Choroid plexus epithelial cell (primary cell): ENCODE results near the gene CRY2.
A peak's percentile ranks its signal among the peaks of the same experiment; 100 is the strongest.
"Not testable (repeated sequence)": the region's sequence is repeated elsewhere in the genome, so short reads cannot be mapped to it uniquely, and the experiment has no call there.

ENCODE experiments used
- DNase-seq: peaks from one replicate; pipeline ENCODE4 v3.0.0-alpha.2; 2010; ENCODE audit warnings: low read depth
- H3K4me3 ChIP-seq: 2 replicates; pipeline ENCODE4 v1.5.1; 2011; ENCODE audit warnings: low read depth, mild to moderate bottlenecking, control low read depth, low read length, moderate library complexity
- TF ChIP-seq, protein P1 (sequence below): conservative IDR thresholded peaks from 2 replicates; pipeline ENCODE4 v1.5.1; 2011; ENCODE audit warnings: low read depth, mild to moderate bottlenecking, control low read depth, inconsistent platforms, low read length, moderate library complexity

CRY2 gene

DNA sequence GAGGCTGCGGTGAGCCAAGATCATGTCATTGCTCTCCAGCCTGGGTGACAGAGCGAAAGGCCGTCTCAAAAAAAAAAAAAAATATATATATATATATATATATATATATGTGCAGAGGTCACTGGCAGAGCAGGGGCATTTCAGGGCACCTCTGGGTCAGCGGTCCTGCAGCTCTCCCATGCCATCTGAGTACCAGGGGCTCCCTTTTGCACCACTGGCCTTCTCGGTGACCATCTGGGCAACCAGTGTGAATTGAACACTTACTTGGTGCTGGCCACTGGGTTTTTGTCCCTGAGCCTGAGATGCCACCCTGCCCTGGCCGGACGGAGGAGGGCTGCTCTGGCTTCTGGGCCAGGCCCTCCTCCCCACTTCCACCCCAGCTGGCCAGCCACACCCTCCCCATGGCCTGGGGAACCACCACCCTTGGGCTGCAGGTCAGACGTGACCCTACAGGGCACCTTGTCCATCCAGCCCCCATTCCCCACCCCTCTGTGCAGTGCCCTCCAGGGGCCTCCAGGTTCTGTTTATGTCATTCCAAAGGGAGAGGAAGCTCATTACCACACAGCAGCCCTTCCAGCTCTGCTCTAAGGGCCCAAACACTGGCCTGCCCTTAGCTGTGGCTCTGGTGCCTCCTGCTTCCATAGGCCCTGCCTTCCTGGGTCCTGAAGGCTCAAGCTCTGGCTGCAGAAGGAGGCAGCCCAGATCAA lies 48.4 kb downstream of the CRY2 start:
- no peak for DNase-seq
- TF ChIP-seq, protein P1, sequence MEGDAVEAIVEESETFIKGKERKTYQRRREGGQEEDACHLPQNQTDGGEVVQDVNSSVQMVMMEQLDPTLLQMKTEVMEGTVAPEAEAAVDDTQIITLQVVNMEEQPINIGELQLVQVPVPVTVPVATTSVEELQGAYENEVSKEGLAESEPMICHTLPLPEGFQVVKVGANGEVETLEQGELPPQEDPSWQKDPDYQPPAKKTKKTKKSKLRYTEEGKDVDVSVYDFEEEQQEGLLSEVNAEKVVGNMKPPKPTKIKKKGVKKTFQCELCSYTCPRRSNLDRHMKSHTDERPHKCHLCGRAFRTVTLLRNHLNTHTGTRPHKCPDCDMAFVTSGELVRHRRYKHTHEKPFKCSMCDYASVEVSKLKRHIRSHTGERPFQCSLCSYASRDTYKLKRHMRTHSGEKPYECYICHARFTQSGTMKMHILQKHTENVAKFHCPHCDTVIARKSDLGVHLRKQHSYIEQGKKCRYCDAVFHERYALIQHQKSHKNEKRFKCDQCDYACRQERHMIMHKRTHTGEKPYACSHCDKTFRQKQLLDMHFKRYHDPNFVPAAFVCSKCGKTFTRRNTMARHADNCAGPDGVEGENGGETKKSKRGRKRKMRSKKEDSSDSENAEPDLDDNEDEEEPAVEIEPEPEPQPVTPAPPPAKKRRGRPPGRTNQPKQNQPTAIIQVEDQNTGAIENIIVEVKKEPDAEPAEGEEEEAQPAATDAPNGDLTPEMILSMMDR, result no peak
- H3K4me3 ChIP-seq, result no peak overlapping the region

DNA sequence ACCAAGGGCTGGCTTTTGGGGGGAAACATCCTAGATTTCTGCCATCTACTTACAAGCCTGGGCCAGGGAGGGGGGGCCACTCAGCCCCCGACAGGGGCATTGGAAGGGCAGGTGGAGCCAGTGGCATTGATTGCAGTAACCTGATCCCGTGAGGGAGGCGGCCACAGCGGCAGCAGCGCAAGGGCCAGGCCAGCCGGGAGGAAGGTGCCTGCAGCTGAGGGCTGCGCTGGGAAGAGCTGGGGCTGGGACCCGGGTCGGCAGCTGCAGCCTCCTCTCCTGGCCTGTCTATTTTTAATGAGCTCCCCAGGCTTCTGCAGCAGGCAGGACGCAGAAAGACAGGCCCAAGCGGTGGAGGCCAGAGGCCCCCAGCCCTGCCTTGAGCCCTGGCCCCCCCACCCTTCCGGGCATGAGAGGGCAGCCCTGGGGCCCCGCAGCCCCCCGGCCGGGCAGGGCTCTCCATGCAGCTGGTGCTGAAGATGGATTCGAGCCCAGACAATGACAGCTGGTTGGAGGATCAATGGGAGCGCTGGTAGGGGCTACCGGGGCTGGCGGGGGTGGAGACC lies 49.2 kb downstream of the CRY2 start:
- TF ChIP-seq, protein P1, result no peak
- DNase-seq, result no peak
- no peak overlapping the region for H3K4me3 ChIP-seq

DNA sequence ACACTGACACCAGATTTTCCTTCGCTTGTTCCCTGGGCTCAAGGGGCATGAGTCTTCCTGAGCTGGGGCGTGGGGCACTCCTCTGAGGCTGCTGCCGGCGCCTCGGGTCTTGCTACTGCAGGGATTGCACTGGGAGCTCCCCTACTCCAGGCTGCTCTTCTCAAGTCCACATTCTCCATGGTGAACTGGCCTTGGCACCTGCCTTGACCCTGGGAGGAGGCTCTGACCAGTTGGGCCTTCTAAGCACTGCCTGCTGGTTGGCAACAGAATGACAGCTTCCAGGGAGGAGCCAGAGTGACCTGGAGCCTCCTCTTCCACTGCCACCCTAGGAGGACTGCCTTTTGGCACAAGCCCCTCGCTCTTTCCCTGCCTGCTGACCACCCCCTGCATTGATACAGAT lies 50.3 kb downstream of the CRY2 start:
- DNase-seq, result no peak
- TF ChIP-seq, protein P1, result no peak
- H3K4me3 ChIP-seq, result no peak overlapping the region

DNA sequence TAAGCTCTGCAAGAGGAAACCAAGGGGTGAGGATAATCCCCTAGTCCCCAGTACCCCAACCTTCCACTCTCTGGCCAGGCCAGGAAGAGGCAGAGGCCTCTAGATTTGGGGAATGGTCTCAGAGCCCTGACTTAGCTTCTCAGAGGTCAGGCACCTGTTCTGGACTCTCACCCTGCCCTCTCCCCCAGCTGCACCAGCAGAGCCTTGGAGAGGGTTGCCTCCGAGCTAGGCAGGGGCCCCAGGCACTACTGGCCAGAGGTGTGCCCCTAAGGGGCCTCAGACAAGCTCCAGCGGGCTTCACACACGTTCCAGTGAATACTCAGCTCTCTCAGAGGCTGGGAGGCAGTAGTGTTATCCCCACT lies 51.8 kb downstream of the CRY2 start:
- TF ChIP-seq, protein P1, result no peak
- no peak for DNase-seq
- no peak overlapping the region for H3K4me3 ChIP-seq

DNA sequence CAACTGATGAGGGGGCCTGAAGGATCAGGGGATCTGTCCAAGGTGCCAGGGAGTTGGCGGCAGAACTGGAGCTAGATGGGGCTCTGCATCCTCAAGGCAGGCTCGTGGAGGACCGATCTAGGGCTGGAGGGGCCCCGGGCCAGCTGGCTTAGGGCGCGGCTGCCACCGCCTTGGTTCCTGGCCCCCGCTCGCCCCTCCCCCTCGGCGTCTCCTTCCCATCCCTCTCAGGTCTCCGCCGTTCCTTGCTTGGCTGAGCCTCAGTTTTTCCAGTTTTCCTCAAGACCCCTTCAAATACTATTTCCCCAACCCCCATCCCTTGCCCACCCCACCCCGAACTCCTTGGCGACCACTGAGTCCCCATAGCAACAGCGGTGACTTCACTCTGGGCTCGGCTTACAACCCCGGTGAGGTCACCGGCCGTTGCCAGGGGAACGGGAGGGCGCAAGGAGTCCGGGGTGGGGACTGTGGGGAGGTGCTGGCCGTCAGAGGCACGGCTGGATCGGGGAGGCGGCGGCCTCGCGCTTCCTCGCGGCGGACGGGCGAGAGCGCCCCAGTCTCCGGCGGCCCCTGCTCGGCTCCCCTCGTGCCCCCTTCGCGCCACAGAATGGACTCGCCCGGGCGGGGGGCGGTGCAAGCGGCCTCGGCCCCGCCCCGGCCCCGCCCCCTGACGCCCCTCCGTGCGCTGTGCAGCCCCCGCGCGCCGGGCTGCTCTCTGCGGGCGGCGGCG lies 52.3 kb downstream of the CRY2 start:
- DNase-seq, result peak; percentile 88
- peak overlapping the region; percentile 61 for H3K4me3 ChIP-seq
- TF ChIP-seq, protein P1, result no peak

DNA sequence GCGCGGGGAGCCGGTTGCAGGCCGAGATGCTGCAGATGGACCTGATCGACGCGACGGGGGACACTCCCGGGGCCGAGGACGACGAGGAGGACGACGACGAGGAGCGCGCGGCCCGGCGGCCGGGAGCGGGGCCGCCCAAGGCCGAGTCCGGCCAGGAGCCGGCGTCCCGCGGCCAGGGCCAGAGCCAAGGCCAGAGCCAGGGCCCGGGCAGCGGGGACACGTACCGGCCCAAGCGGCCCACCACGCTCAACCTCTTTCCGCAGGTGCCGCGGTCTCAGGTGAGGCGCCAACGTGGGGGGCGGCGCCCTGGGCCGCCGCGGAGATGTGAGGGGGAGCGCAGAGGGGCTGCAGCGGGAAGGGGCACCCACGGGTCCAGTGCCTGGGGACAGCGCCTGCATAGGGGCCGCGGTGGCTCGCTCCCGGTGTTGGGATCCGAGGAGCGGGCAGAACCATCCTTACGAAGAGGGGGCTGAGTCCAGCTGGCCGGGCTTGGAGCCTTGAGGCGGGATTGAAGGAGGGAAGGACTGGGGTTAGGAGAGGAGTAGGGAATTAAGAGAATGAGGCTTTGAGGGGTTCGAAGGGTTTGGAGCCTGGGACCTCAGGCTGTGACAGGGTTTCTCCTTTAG lies 53.0 kb downstream of the CRY2 start:
- not testable (repeated sequence) for DNase-seq
- H3K4me3 ChIP-seq, result peak overlapping the region; percentile 61

DNA sequence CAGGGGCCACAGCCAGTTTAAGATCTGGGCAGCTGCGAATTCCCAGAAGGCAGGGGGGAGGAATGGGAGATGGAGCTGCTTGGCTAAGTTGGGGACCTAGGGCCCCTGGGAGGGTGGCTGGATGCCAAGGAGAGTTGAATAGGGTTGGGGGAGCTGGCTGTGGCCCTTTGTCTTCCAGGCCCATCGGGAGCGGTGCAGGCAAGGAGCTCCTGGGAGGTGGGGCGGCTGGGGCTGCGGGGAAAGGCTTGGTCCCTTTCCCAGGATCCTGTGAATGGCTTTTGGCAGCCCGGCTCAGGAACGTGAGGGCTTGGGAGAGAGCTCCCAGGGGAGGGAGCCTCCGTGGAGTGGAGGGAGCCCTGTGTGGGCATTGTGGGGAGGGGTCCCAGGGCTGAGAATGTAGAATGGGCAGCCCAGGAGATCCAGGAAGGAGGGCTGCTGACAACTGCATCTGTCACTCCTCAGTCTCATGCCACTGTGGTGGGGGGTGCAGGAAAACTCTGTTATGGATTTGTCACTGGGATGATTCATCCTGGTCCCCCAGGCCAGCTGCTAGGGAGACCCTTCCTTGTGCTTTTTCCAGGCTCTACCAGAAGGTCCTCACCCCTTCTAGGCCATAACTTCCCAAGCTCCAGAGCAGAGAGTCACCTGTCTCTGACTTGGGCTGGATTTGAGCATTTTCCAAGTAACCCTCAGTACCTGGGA lies 53.8 kb downstream of the CRY2 start:
- peak overlapping the region; percentile 54 for H3K4me3 ChIP-seq
- TF ChIP-seq, protein P1, result no peak

More for the DNA sequence above, 53.8 kb downstream of the CRY2 start:
- DNase-seq, result no peak
